Measurements from ENCODE around the gene CCDC14.
A peak's percentile ranks its signal among the peaks of the same experiment; 100 is the strongest.
"Not testable (repeated sequence)": the region's sequence is repeated elsewhere in the genome, so short reads cannot be mapped to it uniquely, and the experiment has no call there.

The CCDC14 gene, protein sequence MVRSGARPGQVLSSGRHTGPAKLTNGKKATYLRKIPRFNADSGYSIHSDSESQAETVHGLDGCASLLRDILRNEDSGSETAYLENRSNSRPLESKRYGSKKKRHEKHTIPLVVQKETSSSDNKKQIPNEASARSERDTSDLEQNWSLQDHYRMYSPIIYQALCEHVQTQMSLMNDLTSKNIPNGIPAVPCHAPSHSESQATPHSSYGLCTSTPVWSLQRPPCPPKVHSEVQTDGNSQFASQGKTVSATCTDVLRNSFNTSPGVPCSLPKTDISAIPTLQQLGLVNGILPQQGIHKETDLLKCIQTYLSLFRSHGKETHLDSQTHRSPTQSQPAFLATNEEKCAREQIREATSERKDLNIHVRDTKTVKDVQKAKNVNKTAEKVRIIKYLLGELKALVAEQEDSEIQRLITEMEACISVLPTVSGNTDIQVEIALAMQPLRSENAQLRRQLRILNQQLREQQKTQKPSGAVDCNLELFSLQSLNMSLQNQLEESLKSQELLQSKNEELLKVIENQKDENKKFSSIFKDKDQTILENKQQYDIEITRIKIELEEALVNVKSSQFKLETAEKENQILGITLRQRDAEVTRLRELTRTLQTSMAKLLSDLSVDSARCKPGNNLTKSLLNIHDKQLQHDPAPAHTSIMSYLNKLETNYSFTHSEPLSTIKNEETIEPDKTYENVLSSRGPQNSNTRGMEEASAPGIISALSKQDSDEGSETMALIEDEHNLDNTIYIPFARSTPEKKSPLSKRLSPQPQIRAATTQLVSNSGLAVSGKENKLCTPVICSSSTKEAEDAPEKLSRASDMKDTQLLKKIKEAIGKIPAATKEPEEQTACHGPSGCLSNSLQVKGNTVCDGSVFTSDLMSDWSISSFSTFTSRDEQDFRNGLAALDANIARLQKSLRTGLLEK

DNA sequence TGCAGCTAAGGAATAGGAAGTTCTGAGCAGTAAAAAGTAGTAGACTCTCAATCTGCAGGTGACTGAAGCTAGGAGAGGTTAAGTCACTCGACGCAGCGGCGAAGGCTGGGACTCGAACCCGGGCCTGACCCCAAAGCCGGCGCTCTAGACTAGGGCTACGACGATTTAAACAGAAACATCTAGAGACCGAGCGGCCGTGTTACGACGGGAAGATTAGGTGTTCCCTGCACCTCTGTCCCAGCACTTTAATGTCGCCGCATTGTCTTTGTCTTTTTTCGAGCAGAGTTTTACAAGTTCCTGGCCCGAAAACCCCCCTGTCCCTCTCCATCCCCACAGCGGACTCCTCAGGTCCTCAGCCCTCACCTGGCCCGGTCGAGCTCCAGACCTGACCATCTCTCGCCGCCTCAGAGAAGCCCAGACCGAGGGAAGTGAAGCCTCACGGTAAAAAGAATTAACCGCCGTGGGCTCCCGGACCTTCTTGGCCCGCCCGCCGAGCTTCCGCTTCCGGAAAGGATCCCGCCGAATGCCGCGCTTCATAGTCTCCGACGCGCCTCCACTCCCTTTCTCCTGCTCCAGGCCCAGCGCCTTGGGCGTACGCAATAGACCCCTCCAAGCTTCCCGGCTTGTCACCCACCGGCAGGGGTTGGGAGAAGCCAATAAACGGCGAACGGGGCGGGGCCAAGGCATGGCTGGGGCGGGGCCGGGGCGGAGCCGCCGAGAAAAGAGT, at the start of gene CCDC14:
CCDC14 (minus strand) TSS at position 449 of the 727 bp plus-strand sequence; CDS start at position 393, 56 bp downstream.
- peak; percentile 43 for DNase-seq (ENCODE audit: low read depth, low spot score)

DNA sequence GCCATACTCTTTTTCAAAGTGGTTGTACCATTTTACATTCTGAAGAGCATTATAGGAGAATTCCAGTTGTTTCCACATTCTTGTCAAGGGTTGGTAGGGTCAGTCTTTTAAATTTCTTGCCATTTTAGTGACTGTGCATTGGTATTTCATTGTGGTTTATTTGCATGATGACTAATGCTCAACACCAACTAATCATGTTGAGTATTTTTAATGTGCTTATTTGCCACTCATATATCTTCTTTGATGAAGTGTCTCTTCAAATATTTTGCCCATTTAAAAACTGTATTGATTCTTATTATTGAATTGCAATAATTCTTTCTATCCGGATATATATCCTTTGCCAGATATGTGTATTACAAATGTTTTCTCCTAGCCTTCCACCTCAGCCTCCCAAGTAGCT, 47.3 kb upstream of the CCDC14 start:
- DNase-seq (ENCODE audit: low read depth, low spot score), result not testable (repeated sequence)

DNA sequence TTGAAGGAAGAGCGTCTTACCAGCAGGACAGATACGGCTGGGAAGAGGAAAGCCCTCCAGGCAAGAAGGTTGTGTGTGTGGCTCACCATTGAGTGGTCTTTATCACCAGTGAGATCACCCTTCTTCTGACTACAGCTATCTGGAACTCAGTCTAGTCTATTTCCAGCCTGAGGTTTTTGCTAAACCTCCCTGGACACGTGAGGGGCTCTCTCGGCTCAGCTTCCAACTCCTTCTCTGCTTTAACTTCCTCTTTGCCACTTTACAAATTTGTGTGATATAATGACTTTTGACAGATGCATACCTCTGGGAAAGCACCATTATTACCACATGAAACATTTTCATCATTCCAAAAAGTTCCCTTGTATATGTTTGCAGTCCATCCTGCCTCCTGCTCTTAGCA, 46.2 kb upstream of the CCDC14 start:
- no peak for DNase-seq (ENCODE audit: low read depth, low spot score)

DNA sequence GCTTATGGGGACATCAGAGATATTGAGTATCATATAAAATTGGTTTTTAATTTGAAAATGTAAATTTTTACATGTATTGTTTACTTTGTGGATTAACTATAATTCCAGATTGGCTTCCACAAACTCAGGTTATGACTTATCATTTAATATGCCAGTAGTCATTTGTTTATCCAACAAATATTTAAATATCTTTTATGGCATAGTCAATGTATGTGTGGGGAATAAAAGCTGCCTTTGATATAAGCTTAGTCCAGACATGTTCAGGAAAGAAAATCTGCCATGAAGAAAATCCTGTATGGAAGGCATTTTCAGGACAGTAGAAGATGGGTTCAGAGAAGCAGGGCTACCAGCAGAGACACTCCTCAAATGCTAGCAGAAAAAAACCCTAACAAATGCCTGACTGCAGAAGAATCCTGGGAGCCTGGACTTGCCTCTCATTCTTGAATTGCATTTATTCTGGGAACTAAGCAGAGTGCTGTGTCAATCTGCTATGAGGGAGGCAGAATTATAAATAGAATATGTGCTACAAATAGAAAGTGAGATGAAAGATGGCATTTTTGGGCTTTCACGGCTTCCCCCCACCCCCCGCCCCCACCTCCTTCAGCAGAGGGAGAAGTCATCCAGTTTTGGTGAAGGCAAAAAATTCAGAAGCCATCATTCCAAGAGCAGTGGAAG, 41.5 kb upstream of the CCDC14 start:
- not testable (repeated sequence) for DNase-seq (ENCODE audit: low read depth, low spot score)

DNA sequence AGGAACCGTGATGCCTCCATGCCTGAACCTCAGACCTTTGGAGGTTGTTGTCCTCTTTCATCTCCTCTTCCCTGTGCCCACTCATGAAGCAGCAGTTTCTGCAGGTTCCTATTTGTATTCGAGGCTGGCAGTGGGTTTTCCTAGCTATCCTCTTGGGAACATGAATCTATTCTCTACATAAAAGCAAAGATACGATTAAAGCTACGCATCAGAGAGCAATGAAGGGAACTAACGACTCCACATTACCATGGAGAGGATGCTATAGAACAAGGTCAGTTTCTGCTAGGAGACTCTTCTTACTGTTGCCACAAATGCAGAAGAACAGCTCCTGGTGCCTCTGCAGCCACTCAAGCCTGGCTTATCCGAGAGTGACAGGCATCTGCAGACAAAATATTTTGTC, 40.3 kb upstream of the CCDC14 start:
- DNase-seq (ENCODE audit: low read depth, low spot score), result not testable (repeated sequence)

DNA sequence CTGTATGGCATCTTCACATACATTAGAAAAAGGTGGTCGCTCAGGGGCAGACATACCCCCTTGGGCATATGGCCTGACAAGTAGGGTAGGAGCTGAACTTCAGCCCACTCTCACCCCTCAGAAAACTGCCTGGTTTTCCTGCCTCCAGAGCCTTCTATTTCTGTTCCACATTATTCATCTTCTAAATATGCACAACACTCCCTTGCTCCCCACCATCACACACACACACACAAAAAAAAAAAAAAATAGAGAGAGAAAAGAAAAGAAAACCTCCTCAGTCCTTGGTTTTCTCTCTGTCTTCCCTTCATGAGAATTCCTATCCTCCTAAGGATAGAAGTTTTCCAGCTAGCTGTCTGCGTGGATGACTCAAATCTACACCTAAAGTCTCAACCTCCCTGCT, 36.5 kb upstream of the CCDC14 start:
- no peak for DNase-seq (ENCODE audit: low read depth, low spot score)

DNA sequence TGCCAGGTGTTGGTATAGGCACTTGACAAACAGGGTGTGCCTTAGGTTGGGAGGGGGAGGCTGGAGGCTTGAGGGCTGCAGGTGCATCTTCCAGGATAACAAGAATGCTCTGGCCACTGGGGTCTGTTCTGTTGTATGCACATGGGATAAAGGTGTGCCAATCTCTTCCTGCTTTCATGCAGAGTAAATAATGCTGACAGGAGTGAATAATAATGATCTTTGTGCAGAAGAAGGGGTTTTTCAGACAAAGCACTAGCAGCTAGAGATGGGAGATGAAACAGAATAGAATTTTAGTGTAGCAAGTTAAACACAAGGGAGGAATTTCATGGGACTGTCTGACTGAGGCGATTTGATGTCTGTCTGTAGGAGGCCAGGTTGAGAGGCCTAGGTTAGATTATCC, 32.8 kb upstream of the CCDC14 start:
- DNase-seq (ENCODE audit: low read depth, low spot score), result no peak

DNA sequence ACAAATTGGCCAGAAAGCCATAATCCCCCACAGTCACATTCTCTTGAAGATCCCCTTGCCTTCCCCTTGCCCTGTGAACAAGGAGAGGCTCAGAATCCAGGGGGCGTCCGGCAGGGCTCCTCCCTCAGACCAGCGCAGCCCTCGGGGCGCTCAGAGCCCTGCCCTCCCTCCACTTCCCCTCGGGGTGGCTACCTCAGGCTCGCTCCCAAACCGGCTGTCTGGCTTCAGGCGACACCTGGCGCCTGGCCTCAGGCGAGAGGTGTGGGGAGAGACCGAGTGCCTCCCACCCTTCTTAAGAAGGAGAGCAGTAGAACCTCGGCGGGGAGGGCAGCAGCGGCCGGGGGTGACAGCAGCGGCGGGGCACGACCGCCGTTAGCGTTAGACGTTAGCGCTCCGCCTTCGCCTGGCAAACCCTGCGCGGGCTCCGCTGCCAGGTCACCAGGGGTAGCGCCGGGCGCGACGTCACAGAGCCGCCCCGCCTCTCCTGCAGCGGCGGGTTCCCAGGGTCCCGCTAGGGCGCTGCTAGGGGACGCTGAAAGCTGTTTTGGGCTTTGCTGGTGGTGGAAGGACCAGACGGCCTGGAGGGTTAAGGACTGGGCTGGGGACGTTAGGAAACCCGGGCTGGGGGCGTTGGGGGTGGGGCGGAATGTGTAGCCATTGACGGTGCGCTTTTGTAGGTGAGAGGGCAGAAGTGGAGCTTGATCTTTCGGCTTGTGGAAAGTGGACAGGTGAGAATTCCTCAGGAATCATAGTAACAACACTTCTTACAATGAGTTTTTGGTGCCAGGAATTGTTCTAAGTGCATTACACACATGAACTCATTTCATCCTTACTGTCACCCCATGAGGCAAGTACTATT, 30.9 kb upstream of the CCDC14 start, which contains the start of gene ROPN1:
ROPN1 (minus strand) TSS at position 395 of the 859 bp plus-strand sequence. CDS start 11,643 bp downstream, outside the sequence.
- DNase-seq (ENCODE audit: low read depth, low spot score), result not testable (repeated sequence)

DNA sequence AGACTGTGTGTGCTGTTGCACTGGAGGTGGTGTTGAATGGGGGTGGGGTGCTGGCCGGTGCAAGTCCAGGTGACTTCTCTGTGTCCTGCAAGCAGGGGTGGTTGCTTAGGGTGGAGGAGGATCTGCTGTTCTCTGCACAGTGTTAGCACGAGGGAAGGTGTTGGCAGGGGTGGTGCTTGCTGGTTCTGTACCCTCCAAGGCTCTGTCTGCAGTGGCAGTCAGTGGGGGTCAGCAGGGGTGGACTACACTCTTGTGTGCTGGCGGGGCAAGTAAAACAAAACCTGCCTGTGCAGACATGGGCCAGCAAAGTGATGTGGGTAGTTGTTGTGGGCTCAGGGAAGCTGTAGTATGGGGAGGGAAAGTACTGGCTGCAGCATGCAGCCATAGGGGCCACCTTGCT, 25.4 kb upstream of the CCDC14 start:
- DNase-seq (ENCODE audit: low read depth, low spot score), result no peak

DNA sequence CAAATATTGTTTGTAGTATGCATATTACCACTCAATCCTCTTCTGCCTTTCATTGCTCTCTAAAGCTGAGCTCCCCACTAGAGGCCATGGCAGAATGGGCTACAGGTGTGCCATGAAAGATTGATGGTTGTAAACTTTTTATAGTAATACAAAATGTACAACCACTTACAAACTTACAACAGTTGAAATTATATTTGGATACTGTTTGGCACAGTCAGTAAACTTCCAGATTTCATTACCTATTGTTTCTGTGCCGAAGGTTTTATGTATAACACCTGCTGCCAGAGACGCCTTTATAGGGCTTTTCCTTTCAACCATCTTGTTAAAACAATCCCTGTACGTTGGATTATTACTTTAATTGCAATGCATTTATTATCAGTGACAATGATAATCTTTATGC, 23.9 kb upstream of the CCDC14 start:
- no peak for DNase-seq (ENCODE audit: low read depth, low spot score)

DNA sequence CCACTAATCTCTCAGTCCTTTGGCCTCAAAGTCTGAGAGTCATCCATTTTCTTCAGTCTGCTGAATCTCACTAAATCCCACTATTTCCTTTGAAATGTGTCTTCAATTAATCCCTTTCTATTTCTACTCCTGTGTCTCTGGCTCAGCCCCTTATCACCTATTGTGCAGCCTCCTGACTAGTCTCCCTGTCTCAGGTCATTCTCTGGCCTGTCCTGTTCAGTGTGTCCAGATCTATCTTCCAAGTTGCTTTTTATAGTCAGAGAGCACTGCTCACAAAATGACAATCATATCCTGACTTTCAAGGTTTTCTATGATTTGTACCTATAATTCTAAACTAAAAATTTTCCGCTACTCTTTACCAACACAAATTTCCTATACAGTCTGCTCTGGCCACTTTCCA, 23.3 kb upstream of the CCDC14 start:
- DNase-seq (ENCODE audit: low read depth, low spot score), result no peak

DNA sequence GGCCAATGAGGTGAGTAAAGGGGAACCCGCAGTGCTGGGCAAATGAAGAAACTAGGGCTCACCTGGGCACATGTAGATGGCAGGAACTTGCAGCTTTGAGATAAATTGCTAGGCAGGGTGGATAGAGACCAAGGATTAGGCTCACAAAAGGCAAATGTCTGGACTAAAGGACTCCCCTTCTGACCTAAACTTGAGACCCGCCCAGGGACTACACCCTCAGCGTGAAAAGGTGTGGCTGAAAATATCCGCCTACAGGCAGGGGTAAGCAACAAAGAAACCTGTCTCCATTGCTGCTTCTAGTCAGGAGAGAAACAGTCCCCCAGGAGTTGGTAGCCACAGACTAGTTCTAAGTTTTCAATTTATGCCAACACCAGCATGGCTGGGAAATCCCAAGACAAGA, 20.3 kb upstream of the CCDC14 start:
- not testable (repeated sequence) for DNase-seq (ENCODE audit: low read depth, low spot score)

DNA sequence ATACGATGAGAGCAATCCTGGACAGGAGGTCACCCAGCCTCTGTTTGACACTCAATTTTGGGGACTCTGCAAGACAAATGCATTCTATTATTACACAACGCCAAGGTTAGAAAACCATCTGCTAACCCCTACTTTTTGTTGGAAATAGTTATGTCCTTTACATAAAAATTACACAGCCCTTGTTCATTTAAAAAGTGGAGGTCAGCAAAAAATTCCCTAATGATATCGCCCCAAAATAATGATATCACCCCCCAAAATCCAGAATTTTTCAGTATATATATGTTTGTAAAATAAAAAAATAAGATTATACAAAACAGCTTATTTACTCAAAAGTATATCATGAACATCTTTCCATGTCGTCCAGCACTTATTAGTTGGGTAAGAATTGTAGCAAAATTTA, 19.5 kb upstream of the CCDC14 start:
- DNase-seq (ENCODE audit: low read depth, low spot score), result no peak

DNA sequence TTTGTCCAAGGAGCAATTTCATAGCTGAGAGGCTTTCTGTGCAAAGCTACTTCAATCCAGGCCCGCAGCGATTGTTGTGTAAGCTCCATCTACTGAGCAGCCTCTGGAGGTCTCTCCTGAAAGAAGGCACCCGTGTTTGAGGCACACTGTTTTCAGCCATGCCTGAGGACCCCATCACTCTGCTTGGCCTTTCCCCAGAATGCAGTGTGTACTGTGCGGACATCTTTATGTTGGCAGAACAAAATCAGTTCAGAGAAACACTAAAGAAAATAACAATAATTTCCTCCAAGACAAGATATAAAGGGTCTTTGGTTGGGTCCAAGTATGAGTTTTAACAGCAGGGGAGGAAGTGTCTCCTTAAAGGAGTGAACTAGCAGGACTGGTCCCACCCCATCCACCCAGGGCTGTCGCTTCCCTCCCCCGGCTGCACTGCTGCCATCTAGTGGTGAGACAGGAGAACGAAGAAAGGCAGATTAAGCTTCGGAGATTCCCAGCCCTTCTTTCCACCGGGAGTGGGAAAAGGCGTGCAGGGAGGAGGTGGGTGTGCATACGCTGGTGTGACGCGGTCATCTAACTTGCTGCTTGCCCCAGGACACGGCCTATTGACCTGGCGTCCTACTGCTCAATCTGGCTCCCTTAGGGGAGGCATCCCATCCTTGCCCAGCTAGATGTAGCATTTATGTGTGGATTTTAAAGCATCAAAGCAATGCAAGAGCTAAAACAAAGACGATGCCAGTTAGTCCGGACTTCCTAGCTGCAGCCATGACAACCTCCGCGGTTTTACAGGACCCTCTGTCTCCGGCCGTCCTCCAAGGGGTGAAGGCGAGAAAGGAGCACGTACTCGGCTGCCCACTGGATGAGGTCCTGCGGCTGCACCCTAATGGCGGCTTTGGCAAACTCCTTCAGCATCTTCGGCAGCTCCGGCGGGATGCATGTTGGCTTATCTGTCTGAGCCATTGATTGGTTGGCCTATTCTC, 18.8 kb upstream of the CCDC14 start:
- not testable (repeated sequence) for DNase-seq (ENCODE audit: low read depth, low spot score)

DNA sequence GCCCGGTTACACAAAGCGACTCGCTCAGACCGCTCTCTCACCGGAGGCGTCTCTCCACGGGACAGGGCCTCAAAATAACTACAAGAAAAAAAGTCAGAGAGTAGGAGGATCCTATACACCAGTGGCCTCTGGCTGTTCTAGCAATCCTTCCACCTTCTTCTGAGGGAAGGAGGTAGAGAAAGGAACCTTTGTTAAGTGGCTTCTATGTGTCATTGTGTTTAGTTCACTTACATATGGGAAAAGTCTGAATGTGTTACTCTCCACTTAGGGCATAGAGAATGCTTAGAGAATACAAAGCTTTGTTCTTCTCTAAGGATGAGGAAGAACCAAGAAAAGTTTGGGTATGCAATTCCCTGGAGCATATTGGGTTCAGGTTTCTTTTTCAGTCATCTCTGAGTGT, 15.9 kb upstream of the CCDC14 start:
- not testable (repeated sequence) for DNase-seq (ENCODE audit: low read depth, low spot score)

DNA sequence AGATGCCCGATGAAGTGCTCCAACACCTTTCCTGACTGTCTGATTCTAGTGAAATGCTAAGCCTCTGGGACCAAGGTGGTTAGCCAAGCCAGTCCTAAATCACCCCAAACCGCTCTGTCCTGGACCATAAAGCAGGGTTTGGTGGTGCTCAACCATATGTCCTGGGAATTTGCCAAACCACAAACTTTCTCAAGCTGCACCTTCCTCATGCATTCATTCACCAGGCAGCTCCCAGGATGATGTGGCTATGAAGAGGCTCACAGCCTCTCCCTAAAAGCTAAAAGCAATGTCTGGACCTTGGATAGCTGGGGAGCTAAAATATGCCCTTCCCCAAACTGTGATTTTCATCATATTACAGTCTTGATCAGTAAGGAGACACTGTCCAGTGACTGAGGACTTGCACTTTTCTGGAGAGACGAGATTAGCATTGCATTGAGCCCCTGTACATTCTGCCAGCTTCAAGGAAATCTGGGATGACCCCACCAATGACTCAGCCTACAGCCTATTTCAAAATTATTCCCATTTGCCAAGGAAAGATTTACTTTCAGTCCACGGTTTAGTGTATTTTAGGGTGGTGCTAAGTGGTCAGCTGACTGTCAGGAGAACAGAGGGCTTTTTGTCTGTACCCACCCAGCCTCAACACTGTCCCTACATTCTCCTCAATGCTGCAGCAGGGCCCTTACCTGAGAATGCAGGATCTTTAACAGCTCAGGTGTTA, 15.3 kb upstream of the CCDC14 start:
- DNase-seq (ENCODE audit: low read depth, low spot score), result not testable (repeated sequence)

DNA sequence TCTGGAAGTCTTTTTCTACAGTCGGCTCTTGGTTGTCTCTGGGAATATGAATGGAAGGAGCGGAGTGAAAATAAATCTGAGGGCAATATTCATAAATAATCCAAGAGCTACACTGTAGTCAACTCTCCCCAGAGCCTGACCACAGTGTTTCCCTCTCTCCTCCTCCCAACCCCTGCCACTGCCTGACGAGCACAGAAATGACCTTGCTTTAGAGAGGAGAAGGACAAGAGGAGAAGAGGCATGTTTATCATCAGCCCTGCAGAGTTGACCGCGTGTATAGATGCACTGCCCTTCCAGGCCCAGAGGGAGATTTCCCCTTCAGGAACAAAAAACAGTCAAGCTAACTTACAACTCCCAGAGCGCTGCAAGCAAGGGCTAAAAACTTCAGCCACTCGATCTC, 14.0 kb upstream of the CCDC14 start:
- DNase-seq (ENCODE audit: low read depth, low spot score), result not testable (repeated sequence)

DNA sequence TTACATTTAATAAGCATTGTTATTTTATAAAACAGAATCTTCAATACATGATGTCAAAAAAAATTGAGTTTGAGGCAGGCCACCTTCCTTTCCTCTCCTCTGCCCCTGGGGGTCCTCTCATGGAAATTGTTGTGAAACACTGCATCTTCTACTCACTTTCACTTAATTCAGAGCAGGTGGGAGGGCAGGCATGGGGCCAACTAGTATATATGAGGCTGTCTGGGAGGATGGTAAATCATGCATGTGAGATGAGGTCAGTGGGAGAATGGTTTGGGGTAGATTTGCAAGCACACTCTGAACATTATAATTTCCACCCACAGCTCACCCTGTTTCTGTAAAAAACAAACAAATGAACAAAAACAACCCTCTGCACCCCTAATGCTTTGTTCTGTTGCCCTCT, 10.4 kb upstream of the CCDC14 start:
- DNase-seq (ENCODE audit: low read depth, low spot score), result no peak

Data from activated CD4-positive, CD25-positive, alpha-beta regulatory T cell treated with anti-CD3 and anti-CD28 coated beads, Interleukin-2, amount 50 U/mL, for 16 hours (primary cell).